Head of caudate nucleus (tissue), 42 donors: ENCODE results near the gene OR2B2.

Experiments used
- DNase-seq, 42 donors: peaks; one replicate each; pipeline versions ENCODE4 v3.0.0 to v3.0.0-alpha.2; 2020 to 2021; ENCODE audit warnings: mixed read lengths in 7 of 42
- intact Hi-C: fragments of 100-400 bp; cut with DNase I; formaldehyde crosslinking; loops from one replicate; pipeline ENCODE4 v1.15.0; 2022

Gene OR2B2

DNA sequence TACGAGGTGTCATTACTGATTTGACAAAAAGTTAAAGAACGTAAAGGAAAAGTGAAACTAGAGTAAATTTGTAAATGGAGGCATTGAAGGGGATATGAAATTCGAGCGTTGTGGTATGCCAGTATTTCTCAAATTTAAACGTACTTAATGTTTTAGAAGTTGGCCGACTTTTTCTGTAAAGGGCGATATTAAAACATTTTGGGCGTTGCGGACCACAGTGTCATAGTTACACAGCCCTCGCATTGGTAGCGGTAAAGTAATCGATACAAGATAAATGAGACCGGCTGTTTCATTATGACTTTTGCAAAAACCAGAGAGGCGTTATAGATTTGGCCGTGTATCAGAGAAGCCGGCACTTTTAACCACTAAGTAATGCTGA is 39.6 kb downstream of the OR2B2 start:
- intact Hi-C loops: no loop called here
- no peak for DNase-seq

DNA sequence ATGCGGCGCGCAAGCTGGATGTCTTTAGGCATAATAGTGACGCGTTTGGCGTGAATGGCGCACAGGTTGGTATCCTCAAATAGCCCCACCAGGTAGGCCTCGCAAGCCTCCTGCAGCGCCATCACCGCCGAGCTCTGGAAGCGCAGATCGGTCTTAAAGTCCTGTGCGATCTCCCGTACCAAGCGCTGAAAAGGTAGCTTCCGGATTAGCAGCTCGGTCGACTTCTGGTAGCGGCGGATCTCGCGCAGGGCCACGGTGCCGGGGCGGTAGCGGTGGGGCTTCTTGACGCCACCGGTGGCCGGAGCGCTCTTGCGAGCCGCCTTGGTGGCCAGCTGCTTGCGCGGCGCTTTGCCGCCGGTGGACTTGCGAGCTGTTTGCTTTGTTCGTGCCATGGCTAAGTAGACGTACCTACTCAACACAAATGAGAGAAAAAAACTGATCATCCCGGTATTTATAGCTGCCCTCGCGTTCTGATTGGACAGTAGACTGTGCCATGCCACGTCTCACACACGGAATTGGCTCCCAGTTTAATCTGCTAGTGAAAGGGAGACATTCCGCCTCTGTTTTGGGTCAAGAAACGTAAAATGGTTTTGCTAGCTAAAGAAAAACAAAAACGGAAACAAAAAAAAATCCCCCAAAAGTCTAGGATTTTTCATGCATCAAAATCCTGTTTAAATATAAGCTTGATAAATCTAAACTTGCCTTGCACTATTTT is 40.1 kb downstream of the OR2B2 start:
- peak in 16 of 42 donors; percentile 15 to 66 (median 39) for DNase-seq
- intact Hi-C loops: no loop called here

DNA sequence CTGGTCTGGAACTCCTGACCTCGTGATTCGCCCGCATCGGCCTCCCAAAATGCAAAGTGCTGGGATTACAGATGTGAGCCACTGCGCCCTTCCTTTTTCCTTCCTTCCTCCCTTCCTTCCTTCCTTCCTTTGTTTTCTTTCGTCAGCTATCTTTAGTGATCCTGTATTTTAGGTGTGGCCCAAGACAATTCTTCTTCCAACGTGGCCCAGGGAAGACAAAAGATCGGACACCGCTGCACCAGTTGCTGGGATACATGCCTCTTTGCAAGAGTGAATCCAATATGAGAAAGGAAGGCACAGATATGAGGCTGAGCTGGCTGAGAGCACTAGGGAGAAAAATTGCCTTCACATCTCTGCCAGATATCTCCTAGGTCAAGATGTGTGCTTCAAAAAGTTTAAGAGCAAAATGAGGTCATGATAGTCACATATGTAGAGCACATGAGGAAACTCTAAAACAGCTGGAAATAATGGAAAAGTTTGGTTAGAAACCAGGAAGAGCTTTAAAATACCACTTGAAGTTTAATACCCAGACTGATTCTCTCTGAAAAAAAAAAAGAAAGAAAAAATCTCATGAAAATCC is 41.8 kb downstream of the OR2B2 start:
- intact Hi-C loops: no loop called here
- no peak for DNase-seq

DNA sequence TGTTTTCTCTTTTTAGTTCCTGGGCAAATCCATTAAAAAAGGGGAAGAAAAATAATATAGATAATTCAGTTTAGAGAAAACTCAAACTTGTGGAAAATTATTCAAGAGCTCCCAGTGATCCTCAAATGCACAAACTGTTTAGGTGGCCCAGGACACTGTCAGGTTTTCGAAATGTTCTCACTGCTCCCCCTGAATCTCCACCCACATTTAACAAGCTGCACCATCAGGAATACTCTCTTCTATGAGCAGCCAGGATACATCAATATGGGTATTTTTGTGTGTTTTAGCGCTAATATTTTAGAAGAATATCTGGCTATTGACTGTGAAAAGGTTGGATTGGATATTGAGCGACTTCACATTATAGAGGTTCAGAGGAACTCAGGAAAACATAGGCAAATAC is 43.9 kb downstream of the OR2B2 start:
- no peak for DNase-seq
- intact Hi-C loops: no loop called here

DNA sequence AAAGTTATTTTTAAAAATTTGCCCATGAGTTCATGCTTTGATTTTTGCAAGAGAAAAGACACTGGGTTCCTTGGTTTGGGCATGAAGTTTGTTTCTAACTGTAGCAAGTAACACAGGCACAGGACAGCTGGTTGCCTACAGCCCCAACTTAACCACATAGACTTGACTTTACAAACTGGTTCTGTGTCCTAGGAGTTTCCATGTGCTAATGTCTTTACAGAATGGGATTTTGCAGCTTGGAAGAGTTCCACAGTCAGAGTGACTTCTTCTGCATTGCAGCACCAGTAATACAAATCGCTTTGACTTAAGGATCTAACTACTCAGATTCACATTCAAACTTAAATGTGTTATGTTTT is 44.3 kb downstream of the OR2B2 start:
- intact Hi-C loops: no loop called here

DNA sequence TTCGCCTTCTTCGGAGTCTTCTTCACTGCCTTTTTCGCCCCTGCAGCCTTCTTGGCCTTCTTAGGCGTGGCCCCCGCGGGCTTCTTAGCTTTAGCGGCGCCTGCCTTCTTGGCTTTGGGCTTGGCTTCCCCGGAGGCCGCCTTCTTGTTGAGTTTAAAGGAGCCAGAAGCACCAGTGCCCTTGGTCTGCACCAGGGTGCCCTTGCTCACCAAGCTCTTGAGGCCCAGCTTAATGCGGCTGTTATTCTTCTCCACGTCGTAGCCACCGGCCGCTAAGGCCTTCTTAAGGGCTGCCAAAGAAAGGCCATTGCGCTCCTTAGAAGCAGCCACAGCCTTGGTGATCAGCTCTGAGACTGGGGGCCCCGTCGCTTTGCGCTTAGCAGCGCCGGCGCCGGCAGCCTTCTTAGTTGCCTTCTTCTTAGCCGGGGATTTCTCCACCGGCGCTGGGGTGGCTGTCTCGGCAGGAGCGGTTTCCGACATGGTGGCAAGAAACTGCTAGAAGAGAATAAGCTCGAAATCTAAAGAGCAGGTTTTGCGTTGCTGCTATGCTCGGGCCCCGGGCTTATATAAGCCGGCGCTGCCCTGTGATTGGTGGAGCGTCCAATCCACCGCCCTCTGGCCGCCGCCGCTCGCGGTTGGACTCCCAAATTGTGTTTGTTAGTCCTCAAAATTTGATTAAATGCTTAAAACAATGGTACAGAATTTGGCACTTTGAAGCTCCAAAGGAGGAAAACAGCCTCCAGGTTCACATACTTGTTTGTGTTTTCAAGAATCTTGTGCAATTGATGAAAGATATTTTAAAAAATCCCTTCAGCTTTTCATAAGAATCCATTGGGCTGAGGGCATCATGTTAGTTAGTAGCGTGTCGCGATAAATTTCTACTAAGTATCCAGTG is 44.9 kb downstream of the OR2B2 start:
- intact Hi-C loops: no loop called here
- peak in 25 of 42 donors; percentile 4 to 64 (median 42) for DNase-seq

More for the DNA sequence above, 44.3 kb downstream of the OR2B2 start:
- DNase-seq: no peak

DNA sequence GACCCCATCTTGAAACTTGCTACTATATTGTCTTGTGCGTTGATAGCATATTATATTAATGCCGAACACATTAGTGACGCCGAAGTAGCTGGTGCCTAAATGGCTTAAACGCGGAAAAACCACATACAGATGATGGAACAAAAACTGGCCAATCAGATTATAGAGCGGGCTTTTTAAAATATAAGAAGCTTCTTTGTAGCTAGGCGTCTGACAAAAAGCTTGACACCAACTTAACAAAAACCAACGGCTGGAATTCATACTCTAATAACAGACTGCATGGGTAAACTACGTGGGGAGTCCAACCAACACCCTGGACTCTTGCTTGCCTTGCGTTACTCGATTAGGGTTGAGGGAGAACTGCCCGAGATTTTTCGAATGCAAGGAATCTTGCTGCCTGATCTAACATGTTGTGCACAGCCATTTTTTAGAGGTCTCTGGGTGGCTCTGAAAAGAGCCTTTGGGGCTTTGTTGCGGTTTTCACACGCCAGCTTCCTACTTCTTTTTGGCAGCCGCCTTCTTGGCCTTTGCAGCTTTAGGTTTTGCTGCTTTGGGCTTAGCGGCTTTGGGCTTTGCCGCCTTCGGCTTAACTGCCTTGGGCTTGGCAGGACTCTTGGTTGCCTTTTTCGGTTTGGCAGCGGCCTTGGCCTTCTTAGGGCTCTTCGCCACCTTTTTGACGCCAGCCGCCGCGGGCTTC is 45.7 kb downstream of the OR2B2 start:
- no peak for DNase-seq
- intact Hi-C loops: no loop called here

DNA sequence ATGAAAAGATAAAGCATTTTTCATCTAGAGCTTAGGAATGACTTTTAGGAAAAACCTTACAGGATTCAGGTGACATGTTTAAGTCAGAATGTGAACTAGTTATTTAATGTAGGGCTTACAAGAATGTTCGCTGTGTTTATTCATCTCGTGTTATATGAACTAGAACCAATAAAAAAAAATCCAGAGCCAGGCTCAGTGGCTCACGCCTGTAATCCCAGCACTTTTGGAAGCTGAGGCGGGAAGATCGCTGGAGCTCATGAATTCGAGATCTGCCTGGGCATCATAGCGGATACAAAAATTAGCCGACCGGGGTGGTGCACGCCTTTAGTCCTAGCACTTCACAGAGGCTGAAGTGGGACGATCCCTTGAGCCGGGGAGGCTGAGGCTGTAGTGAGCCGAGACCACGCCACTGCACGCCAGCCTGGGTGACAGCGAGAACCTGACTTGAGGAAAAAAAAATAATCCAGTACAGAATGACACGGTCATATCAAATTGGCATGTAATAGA is 46.3 kb downstream of the OR2B2 start:
- intact Hi-C loops: no loop called here
- DNase-seq: peak in 2 of 42 donors; percentile 36 to 38

DNA sequence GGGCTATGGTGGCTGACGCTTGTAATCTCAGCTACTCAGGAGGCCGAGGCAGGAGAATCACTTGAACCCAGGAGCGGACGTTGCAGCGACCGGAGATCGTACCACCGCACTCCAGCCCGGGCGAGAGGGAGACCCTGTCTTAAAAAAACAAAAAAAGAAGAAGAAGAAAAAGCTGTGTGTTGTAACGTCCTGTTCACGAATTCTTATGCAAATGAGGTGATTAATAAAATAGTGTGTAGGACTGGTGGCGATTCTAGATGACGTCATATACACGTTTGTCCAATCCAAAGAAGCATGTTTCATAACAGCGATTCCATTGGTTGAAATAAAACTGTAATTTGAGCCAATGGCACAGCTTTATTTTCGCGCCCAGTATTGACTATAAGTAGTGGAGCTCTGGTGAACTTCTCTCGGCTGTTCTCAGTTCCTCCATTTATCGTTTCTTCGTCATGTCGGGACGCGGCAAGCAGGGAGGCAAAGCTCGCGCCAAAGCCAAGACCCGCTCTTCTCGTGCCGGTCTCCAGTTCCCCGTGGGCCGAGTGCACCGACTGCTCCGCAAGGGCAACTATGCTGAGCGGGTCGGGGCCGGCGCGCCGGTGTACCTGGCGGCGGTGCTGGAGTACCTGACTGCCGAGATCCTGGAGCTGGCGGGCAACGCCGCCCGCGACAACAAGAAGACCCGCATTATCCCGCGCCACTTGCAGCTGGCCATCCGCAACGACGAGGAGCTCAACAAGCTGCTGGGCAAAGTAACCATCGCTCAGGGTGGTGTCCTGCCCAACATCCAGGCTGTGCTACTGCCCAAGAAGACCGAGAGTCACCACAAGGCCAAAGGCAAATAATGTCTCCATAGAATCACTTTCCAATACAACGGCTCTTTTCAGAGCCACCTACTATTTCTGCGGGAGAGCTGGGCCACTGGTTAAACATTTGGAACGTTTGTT is 47.0 kb downstream of the OR2B2 start:
- intact Hi-C loops: no loop called here
- peak in 39 of 42 donors; percentile 11 to 79 (median 43) for DNase-seq

DNA sequence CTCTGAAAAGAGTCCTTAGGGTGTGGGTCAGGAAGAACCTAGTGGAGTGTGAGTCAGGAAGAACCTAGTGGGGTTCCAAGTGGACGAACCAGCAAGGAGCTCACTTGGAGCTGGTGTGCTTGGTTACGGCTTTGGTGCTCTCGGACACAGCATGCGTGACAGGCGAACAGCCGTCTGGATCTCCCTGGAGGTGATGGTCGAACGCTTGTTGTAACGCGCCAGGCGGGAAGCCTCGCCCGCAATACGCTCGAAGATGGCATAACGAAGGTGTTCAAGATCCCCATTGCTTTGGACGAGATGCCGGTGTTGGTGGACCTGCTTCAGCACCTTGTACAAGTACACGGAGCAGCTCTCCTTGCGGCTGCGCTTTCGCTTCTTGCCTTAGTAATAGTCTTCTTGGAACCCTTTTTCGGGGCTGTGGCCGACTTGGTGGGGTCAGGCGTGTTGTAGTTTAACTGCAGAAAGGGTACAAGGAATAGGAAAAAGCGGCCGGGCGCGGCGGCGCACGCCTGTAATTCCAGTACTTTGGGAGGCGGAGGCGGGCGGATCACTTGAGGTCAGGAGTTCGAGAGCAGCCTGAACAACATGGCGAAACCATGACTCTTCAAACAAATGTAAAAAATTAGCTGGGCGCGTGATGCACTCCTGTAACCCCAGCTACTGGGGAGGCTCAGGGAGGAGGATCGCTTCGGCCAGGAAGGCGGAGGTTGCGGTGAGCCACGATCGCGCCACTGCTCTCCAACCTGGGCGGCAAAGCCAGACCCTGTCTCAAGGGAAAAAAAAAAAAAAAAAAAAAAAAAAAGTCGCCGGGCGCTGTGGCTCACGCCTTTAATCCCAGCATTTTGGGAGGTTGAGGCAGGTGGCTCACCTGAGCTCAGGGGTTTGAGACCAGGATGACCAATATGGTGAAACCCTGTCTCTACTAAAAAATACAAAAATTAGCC is 48.0 kb downstream of the OR2B2 start:
- intact Hi-C loops: no loop called here
- DNase-seq: peak in 5 of 42 donors; percentile 2 to 33 (median 15)

DNA sequence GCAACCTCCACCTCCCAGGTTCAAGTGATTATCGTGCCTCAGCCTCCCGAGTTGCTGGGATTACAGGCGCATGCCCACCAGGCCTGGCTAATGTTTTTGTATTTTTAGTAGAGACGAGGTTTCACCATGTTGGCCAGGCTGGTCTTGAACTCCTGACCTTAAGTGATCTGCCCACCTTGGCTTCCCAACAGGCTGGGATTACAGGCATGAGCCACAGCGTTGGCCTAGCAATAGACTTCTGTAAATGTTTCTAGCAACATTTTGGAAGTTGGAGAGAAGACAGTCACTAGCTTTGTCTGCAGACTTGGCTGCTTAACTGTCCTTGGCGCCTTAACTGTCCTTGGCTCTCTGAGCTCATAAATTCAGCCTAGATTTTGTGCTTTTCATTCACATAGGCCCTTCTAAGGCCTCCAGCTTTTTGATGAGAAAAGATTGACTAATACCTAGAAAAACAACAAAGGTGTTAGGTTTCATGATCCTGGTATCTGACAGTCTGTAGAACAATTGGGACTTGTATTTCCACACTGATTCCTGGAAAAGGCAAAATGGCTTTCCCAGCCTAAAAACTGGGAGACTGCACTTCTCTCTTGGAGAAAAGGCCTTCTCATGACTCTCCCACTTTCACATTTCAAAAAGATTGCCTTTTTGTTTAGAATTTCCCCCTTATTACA is 49.7 kb downstream of the OR2B2 start:
- DNase-seq: peak in 8 of 42 donors; percentile 16 to 44 (median 31)
- intact Hi-C loops: no loop called here

DNA sequence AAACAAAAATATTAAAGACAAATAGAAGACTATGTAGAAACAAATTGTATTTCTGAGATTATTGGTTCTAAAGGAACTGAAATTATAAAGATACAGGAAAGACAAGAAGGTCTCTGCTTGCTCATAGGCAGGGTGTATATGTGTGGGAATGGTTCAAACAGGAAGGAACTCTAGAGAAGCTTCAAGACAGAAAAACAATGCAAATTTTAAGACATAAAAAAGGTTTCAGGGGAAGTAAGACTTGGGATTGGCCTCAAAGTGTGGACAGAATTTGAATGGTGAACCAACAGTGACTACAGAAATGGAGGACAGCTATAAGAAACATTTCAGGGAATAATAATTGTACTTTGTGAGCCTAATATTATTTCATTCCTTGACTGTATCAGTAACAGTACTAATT is 50.3 kb downstream of the OR2B2 start:
- DNase-seq: no peak
- intact Hi-C loops: no loop called here

DNA sequence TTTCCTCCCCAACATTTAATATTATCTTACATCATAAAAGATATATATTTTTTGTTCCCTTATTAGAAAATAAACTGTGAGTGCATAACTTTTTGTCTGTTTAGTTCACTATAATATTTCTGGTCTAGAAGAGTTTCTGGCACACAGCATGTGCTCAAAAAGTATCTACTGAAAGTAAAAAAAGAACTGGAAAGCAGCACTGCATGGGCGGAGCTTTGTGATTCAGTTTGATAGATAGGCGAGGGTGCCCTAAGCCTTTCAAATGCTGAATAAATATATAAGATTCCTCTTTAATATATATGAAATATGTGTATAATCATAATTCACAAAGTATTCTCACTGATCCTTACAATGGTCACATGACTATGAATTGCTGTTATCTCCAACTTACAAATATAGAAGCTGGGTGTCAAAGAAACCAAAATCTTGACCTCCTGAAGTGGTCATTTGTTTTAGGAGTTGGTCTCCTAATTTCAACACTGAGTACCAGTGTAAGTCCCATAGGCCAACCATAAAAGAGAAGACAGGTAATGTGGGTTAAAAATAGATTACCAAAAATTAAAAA is 50.8 kb downstream of the OR2B2 start:
- intact Hi-C loops: no loop called here
- DNase-seq: no peak
